Panc1 (cell line): Measurements from ENCODE around the gene HINT3. TPM values are rescaled to one million over a fixed set of nuclear protein-coding genes. Genes with fewer than 3 reads are reported as not detected.

Experiments
- ATAC-seq: fragments of 200-7000 bp; cut with Tn5 transposase; 2 replicates; pipeline ENCODE4 v1.9.1; 2020; ENCODE audit warnings: mild to moderate bottlenecking, moderate library complexity
- BruUV-seq: library from RNA; stranded (reverse); fragments of 400-500 nt; replicated peaks from 2 replicates; lab custom pipeline; 2021; lab: Mats Ljungman, UMichigan
- CTCF ChIA-PET: fragments of 300-600 bp; sonication (Branson Sonifier 250); formaldehyde crosslinking; loops from one replicate; lab custom pipeline; 2022; ENCODE audit warnings: antibody characterized with exemption; lab: Charles Lee
- POLR2A ChIA-PET: fragments of 300-600 bp; sonication (Branson Sonifier 250); formaldehyde crosslinking; loops from one replicate; lab custom pipeline; 2022; ENCODE audit warnings: antibody characterized with exemption; lab: Charles Lee
- DNase-seq: peaks from one replicate; pipeline ENCODE4 v3.0.0-alpha.2; 2010; ENCODE audit warnings: low read depth, low spot score
- H3K27ac ChIP-seq: 2 replicates; pipeline ENCODE4 v1.5.1; 2011; ENCODE audit warnings: mild to moderate bottlenecking, low read length, inconsistent platforms
- H3K27me3 ChIP-seq: fragments of 200-500 bp; sonication (Bioruptor generic); 2 replicates; pipeline ENCODE4 v1.6.0; 2014; ENCODE audit warnings: low read length, inconsistent platforms; ENCODE audit not compliant: control insufficient read depth, insufficient read depth
- H3K36me3 ChIP-seq: fragments of 200-500 bp; sonication (Bioruptor generic); 2 replicates; pipeline ENCODE4 v1.5.1; 2014; ENCODE audit warnings: inconsistent platforms, mild to moderate bottlenecking, low read length, moderate library complexity; ENCODE audit not compliant: control insufficient read depth, insufficient read depth
- H3K4me1 ChIP-seq: 2 replicates; pipeline ENCODE4 v1.5.1; 2011; ENCODE audit warnings: inconsistent platforms, mild to moderate bottlenecking, low read length, moderate library complexity; ENCODE audit not compliant: control insufficient read depth, insufficient read depth
- H3K4me3 ChIP-seq, 2 experiments: 2 replicates each; pipeline ENCODE4 v1.5.1; 2011 to 2012; ENCODE audit warnings: low read depth in 2 of 2, low read length in 2 of 2, mild to moderate bottlenecking in 2 of 2, inconsistent platforms in 1 of 2, moderate library complexity in 1 of 2
- H3K9me3 ChIP-seq: fragments of 200-500 bp; sonication (Bioruptor generic); 2 replicates; pipeline ENCODE4 v1.5.1; 2014; ENCODE audit warnings: low read depth, mild to moderate bottlenecking, inconsistent platforms, low read length, moderate library complexity; ENCODE audit not compliant: control insufficient read depth, insufficient read depth
- CTCF ChIP-seq: fragments of 450-650 bp; IDR thresholded peaks from 2 replicates; pipeline ENCODE4 v1.5.1; 2017; ENCODE audit warnings: mild to moderate bottlenecking
- POLR2AphosphoS5 ChIP-seq: IDR thresholded peaks from 2 replicates; pipeline ENCODE4 v1.6.1; 2012; ENCODE audit warnings: mild to moderate bottlenecking, low read depth, low read length, moderate library complexity
- REST ChIP-seq, 2 experiments: IDR thresholded peaks; 2 replicates each; pipeline ENCODE4 v1.6.1; 2011 to 2012; ENCODE audit warnings: low read depth in 2 of 2, control low read depth in 1 of 2, low read length in 1 of 2, mild to moderate bottlenecking in 1 of 2, moderate library complexity in 1 of 2; ENCODE audit not compliant: insufficient read depth in 1 of 2
- SIN3A ChIP-seq: IDR thresholded peaks from 2 replicates; pipeline ENCODE4 v1.6.1; 2012; ENCODE audit warnings: low read depth, mild to moderate bottlenecking, low read length, moderate library complexity, borderline replicate concordance; ENCODE audit not compliant: insufficient read depth
- TCF7L2 ChIP-seq: IDR thresholded peaks from 2 replicates; pipeline ENCODE4 v1.6.1; 2011; ENCODE audit warnings: mild to moderate bottlenecking, low read depth, low read length, inconsistent platforms
- in situ Hi-C: cut with HindIII; loops from 2 replicates; pipeline ENCODE4 v1.10.0; 2016; ENCODE audit warnings: low sequenced_read_pairs, low pct_unique_long_range_greater_than_20kb
- intact Hi-C: fragments of 100-400 bp; cut with micrococcal nuclease; formaldehyde crosslinking; loops from one replicate; pipeline ENCODE4 v1.10.0; 2022; ENCODE audit not compliant: unreplicated experiment
- total RNA-seq: library from RNA; stranded (reverse); gene quantifications from one replicate; pipeline ENCODE4 v1.2.1, GENCODE V29; 2021; ENCODE audit not compliant: unreplicated experiment

The HINT3 gene
- total RNA-seq, 1 experiment from 2014 or later, result 11.5 TPM

GRCh38 chr6:125924169-125924568 lies 32.4 kb upstream of the HINT3 start:
- in situ Hi-C loops (no loop called here), intact Hi-C loops (no loop called here)
- H3K27ac ChIP-seq, result no peak overlapping the region
- POLR2A ChIA-PET, result no interaction called here
- TF ChIP-seq SIN3A, result no peak
- no peak for TF ChIP-seq REST (IDR thresholded peaks at IDR 0.05; ENCODE audit: insufficient read depth in 1 of 2, low read depth in 2 of 2, low read length in 1 of 2)
- no peak for TF ChIP-seq TCF7L2
- no peak for TF ChIP-seq POLR2AphosphoS5
- no peak for TF ChIP-seq CTCF
- CTCF ChIA-PET, result no interaction called here
- BruUV-seq, result no TSS peak
- DNase-seq (no peak), ATAC-seq (no peak)
- H3K9me3 ChIP-seq, result no peaks in the 10 kb centered on the region
- H3K4me1 ChIP-seq, result no peaks in the 10 kb centered on the region
- peaks cover 13% of the 10 kb centered on the region for H3K36me3 ChIP-seq
- no peaks in the 10 kb centered on the region for H3K27me3 ChIP-seq
- no peak overlapping the region for H3K4me3 ChIP-seq

GRCh38 chr6:125924697-125925358 lies 31.7 kb upstream of the HINT3 start:
- Histone ChIP-seq H3K9me3 (no peaks in the 10 kb centered on the region), H3K4me3 (no peak overlapping the region), H3K4me1 (no peaks in the 10 kb centered on the region), H3K36me3 (peaks cover 13% of the 10 kb centered on the region), H3K27me3 (no peaks in the 10 kb centered on the region), H3K27ac (no peak overlapping the region)
- no TSS peak for BruUV-seq
- CTCF ChIA-PET, result interaction anchor here (0.7 kb wide), 1 partner anchor 41 kb away, joined by 3 read pairs; no protein-coding TSS in a partner anchor
- intact Hi-C loops (no loop called here), in situ Hi-C loops (no loop called here)
- DNase-seq (no peak), ATAC-seq (no peak)
- TF ChIP-seq REST (IDR thresholded peaks at IDR 0.05; ENCODE audit: insufficient read depth in 1 of 2, low read depth in 2 of 2, low read length in 1 of 2) (no peak), SIN3A (no peak), CTCF (no peak), POLR2AphosphoS5 (no peak), TCF7L2 (no peak)
- POLR2A ChIA-PET, result no interaction called here
